GM12891 (cell line): ENCODE results near the gene NFX1.

Experiments used
- DNase-seq: peaks from one replicate; pipeline ENCODE4 v3.0.0; 2011; ENCODE audit warnings: low spot score; ENCODE audit not compliant: insufficient read length
- FAIRE-seq: peaks from 2 replicates; lab custom pipeline; 2011; peaks lifted over from hg19 to GRCh38; lab: Jason Lieb, UNC
- PAX5 ChIP-seq: IDR thresholded peaks from 2 replicates; pipeline ENCODE4 v1.6.1; 2011; ENCODE audit warnings: low read length, moderate library complexity, mild to moderate bottlenecking; ENCODE audit not compliant: insufficient read depth, severe bottlenecking
- POLR2A ChIP-seq: IDR thresholded peaks from 2 replicates; pipeline ENCODE4 v1.6.1; 2011; ENCODE audit warnings: low read depth, low read length, control low read depth
- POLR2AphosphoS5 ChIP-seq: IDR thresholded peaks from 2 replicates; pipeline ENCODE4 v1.6.1; 2011; ENCODE audit warnings: low read depth, low read length, control low read depth
- POU2F2 ChIP-seq: IDR thresholded peaks from 2 replicates; pipeline ENCODE4 v1.6.1; 2011; ENCODE audit warnings: low read depth, mild to moderate bottlenecking, control low read depth, low read length, moderate library complexity
- SPI1 ChIP-seq: IDR thresholded peaks from 2 replicates; pipeline ENCODE4 v1.6.1; 2011; ENCODE audit warnings: low read depth, low read length, control low read depth
- TAF1 ChIP-seq: IDR thresholded peaks from 2 replicates; pipeline ENCODE4 v1.6.1; 2011; ENCODE audit warnings: low read depth, low read length, control low read depth

Gene NFX1

GRCh38 chr9:33264473-33265177 lies 25.7 kb upstream of the NFX1 start, which contains the start of the genes BAG1 and CHMP5:
BAG1 (minus strand) TSS chr9:33264708.
CHMP5 (plus strand) TSS chr9:33265049; CDS start chr9:33265079, 30 bp downstream.
- DNase-seq = peak; percentile 89
- FAIRE-seq = peak; percentile 89
- 0 out of 2 replicates have a peak, but pooled peaks have one; percentile 21 for TF ChIP-seq SPI1
- no peak for TF ChIP-seq POU2F2
- no peak; the same call in 1 of the 2 replicates for TF ChIP-seq TAF1
- TF ChIP-seq PAX5 = no peak
- TF ChIP-seq POLR2A = peak; percentile 62; the same call in 1 of the 2 replicates
- TF ChIP-seq POLR2AphosphoS5 = peak; percentile 71; the same call in 1 of the 2 replicates

DNA sequence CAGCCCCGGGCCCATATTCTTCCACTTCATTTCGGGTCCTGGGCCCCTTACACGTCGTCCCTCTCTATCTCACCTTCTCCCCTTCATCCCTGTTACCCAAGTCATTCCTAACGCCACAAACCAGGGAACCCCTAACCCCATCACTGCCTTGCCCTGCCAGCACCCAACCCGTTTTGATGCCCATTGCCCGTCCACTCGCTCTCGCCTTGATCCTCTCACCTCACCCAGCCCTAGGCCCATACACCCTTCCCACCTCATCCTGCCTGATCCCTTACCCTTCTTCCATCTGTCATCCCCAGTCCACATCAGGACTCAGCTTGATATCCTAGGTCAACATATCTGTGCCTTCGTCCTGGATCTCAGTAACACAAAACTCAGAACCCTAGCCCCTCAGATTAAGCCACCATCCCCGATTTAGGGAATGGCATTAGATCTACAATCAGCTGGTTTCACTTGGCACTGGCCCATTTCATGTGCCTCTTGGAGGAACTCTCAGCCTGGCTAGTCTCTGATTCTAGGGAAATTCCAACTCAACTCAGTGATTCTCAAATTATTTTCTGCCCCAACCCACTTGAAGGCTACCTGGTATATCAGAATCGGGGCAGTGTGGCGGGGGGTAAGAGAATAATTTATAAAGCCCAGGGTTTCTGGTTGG lies 25.0 kb upstream of the NFX1 start:
- FAIRE-seq (no peak), DNase-seq (no peak)
- no peak for TF ChIP-seq TAF1
- TF ChIP-seq POLR2AphosphoS5 = peak; percentile 19; the same call in 1 of the 2 replicates
- 0 out of 2 replicates have a peak, but pooled peaks have one; percentile 3 for TF ChIP-seq POLR2A
- TF ChIP-seq POU2F2 = no peak
- no peak for TF ChIP-seq SPI1
- no peak for TF ChIP-seq PAX5

- DNase-seq (no peak), FAIRE-seq (no peak)
- TF ChIP-seq POU2F2 (no peak), POLR2A (no peak), PAX5 (no peak), POLR2AphosphoS5 (no peak), SPI1 (no peak), TAF1 (no peak)
Observed at GRCh38 chr9:33267151-33267767, 23.1 kb upstream of the NFX1 start.

DNA sequence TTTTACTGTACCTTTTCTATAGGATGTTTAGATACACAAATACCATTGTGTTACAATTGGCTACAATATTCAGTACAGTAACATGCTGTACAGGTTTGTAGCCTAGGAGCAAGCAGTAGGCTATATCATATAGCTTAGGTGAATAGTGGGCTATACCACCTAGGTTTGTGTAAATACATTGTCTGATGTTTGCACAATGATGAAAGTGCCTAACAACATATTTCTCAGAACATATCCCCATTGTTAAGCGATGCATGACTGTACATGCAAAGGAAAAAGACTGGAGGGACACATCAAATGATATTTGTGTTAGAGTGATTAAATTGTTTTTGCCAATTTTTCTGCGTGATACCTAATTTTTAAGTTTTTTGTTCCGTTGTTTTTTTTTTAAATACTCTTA lies 20.2 kb upstream of the NFX1 start:
- FAIRE-seq (no peak), DNase-seq (no peak)
- TF ChIP-seq POLR2A (no peak), POLR2AphosphoS5 (no peak)

- DNase-seq (no peak), FAIRE-seq (no peak)
- TF ChIP-seq PAX5 (no peak), SPI1 (no peak)
Observed at GRCh38 chr9:33272061-33272460, 18.3 kb upstream of the NFX1 start.

GRCh38 chr9:33273266-33273971 lies 16.9 kb upstream of the NFX1 start:
- FAIRE-seq (no peak), DNase-seq (no peak)
- no peak for TF ChIP-seq PAX5
- no peak for TF ChIP-seq POLR2A
- TF ChIP-seq POLR2AphosphoS5 = no peak
- TF ChIP-seq POU2F2 = no peak
- no peak for TF ChIP-seq TAF1
- no peak for TF ChIP-seq SPI1

- TF ChIP-seq SPI1 (no peak), POLR2A (no peak), POLR2AphosphoS5 (no peak), TAF1 (no peak), POU2F2 (no peak), PAX5 (no peak)
- FAIRE-seq = no peak
Observed at GRCh38 chr9:33273972-33274328, 16.4 kb upstream of the NFX1 start.

DNA sequence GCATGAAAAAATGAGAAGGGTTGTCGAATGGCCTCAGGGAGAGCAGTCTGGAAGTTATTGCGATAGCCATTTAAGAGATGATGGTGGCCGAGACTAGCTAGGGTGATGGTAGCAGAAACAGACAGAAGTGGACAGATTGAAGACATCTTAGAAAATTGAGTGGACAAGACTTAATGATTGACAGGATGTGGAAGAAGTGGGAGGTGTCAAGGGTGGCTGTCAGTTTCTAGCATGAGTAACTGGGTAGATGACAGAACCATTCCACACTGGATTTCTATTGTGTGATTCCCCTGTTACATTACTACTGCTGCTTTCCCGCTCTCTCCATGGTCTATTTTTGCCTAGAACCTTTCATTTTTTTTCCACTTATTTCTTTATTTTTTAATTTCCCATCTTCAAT lies 12.8 kb upstream of the NFX1 start:
- FAIRE-seq = no peak
- no peak for DNase-seq
- TF ChIP-seq TAF1 (no peak), POLR2AphosphoS5 (no peak), SPI1 (no peak), POU2F2 (no peak), POLR2A (no peak), PAX5 (no peak)

More at GRCh38 chr9:33273972-33274328, 16.4 kb upstream of the NFX1 start:
- no peak for DNase-seq

DNA sequence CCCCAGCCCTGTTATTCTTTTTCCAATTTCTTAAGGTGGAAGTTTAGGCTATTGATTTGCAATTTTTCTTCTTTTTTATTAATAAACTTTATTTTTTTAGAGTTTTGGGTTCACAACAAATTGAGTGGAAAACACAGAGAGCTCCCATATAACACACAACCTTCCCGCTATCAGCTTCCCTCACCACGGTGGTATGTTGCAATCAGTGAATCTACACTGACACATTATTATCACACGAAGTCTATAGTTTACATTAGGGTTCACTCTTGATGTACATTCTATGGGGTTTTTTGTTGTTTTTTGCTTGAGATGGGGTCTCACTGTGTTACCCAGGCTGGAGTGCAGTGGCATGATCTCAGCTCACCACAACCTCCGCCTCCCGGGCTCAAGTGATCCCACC lies 4.8 kb upstream of the NFX1 start:
- TF ChIP-seq PAX5 (no peak), POU2F2 (no peak), TAF1 (no peak), SPI1 (no peak), POLR2AphosphoS5 (no peak), POLR2A (no peak)
- FAIRE-seq = no peak
- DNase-seq = no peak
